Endodermal cell (in vitro differentiated cells): ENCODE results near the gene PLA1A. TPM values are rescaled to one million over a fixed set of nuclear protein-coding genes. Genes with fewer than 3 reads are reported as not detected.

Source experiments
- DNase-seq: peaks from one replicate; pipeline ENCODE4 v3.0.0-alpha.2; 2017
- H3K27ac ChIP-seq: 2 replicates; pipeline ENCODE4 v1.5.1; 2013; ENCODE audit warnings: mild to moderate bottlenecking, low read depth, low read length, moderate library complexity
- H3K27me3 ChIP-seq: 2 replicates; pipeline ENCODE4 v1.6.1; 2013; ENCODE audit warnings: mild to moderate bottlenecking, low read length, moderate library complexity; ENCODE audit not compliant: insufficient read depth, control insufficient read depth, poor library complexity, severe bottlenecking
- H3K36me3 ChIP-seq: 2 replicates; pipeline ENCODE4 v1.7.0; 2013; ENCODE audit warnings: mild to moderate bottlenecking, low read length, moderate library complexity; ENCODE audit not compliant: control insufficient read depth, insufficient read depth
- H3K4me1 ChIP-seq: one replicate; pipeline ENCODE4 v1.7.0; 2013; ENCODE audit warnings: low read length; ENCODE audit not compliant: control insufficient read depth, insufficient read depth
- H3K4me3 ChIP-seq: 2 replicates; pipeline ENCODE4 v1.5.1; 2013; ENCODE audit warnings: mild to moderate bottlenecking, low read length, moderate library complexity
- H3K9ac ChIP-seq: 2 replicates; pipeline ENCODE4 v1.6.1; 2013; ENCODE audit warnings: mild to moderate bottlenecking, low read length, moderate library complexity; ENCODE audit not compliant: poor library complexity, severe bottlenecking; ENCODE audit errors: extremely low read depth
- H3K9me3 ChIP-seq: 2 replicates; pipeline ENCODE4 v1.6.1; 2013; ENCODE audit warnings: mild to moderate bottlenecking, low read length, moderate library complexity; ENCODE audit not compliant: control insufficient read depth
- H3K27ac Mint-ChIP-seq: 2 replicates; pipeline ENCODE4 v1.8.0; 2020; ENCODE audit warnings: mixed read lengths
- H3K27me3 Mint-ChIP-seq: 2 replicates; pipeline ENCODE4 v1.8.0; 2021; ENCODE audit warnings: mild to moderate bottlenecking, mixed read lengths; ENCODE audit not compliant: insufficient read depth
- H3K36me3 Mint-ChIP-seq: 2 replicates; pipeline ENCODE4 v1.8.0; 2020; ENCODE audit warnings: low read depth, mixed read lengths
- H3K4me1 Mint-ChIP-seq: 2 replicates; pipeline ENCODE4 v1.8.0; 2020; ENCODE audit warnings: mixed read lengths
- H3K4me3 Mint-ChIP-seq: 2 replicates; pipeline ENCODE4 v1.8.0; 2020; ENCODE audit warnings: mild to moderate bottlenecking, moderate library complexity, mixed read lengths
- H3K9me3 Mint-ChIP-seq: 2 replicates; pipeline ENCODE4 v1.8.0; 2020; ENCODE audit warnings: mild to moderate bottlenecking, mixed read lengths
- WGBS, 2 experiments: methylation state at CpG; one replicate each; pipeline versions ENCODE4 v1.1.5 to v1.1.7; 2013; ENCODE audit warnings: missing lambda C conversion rate in 2 of 2, mixed read lengths in 1 of 2; ENCODE audit not compliant: insufficient coverage in 1 of 2, insufficient read length in 1 of 2; 5-methylcytosine and 5-hydroxymethylcytosine counted together
- total RNA-seq, 2 donors: library from RNA; stranded (reverse); fragmentation: NEBNext Ultra II Directional in 1 of 2; extraction: Animal tissue kit (Norgen Biotek cat#: 25700) in 1 of 2; gene quantifications; 2 replicates in 1 of 2; 3 replicates in 1 of 2; pipeline ENCODE4 v1.2.1, GENCODE V29; 2021
- TF ChIP-seq, protein P1 (sequence below): fragments of 200-600 bp; sonication (generic); conservative IDR thresholded peaks from 2 replicates; pipeline ENCODE4 v1.5.0; 2021; ENCODE audit warnings: antibody characterized with exemption, mild to moderate bottlenecking

PLA1A gene
- total RNA-seq, 2 donors from 2014 or later: 2.4 to 5.3 TPM

DNA sequence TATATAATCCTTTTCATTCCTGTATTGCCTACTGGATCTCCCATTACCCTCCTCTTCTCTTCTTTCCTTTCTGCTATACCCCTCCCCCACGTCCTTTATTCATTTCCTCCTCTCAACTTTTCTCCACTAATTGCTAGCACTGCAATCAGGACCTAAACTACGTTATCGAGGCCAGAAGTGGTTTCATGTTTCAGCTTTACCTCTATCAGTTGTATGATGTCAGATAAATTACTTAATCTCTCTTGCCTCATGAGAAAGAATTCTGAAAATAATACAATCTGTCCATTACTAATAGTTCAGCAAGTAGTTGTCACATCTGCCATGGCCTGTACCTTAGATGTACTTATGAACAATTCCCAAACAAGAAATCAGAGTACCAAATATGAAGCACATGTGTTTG is 52.1 kb downstream of the PLA1A start:
- Histone ChIP-seq H3K9ac (no peak overlapping the region), H3K9me3 (no peaks in the 10 kb centered on the region), H3K4me3 (no peak overlapping the region), H3K36me3 (no peaks in the 10 kb centered on the region), H3K4me1 (no peaks in the 10 kb centered on the region), H3K27me3 (no peaks in the 10 kb centered on the region), H3K27ac (no peak overlapping the region)
- H3K4me3 Mint-ChIP-seq: no peak overlapping the region
- no peak overlapping the region for H3K27ac Mint-ChIP-seq
- WGBS, 2 experiments: 81 to 88% methylated on average over 3 of the region's 3 CpGs
- H3K36me3 Mint-ChIP-seq: no peaks in the 10 kb centered on the region
- TF ChIP-seq, protein P1, sequence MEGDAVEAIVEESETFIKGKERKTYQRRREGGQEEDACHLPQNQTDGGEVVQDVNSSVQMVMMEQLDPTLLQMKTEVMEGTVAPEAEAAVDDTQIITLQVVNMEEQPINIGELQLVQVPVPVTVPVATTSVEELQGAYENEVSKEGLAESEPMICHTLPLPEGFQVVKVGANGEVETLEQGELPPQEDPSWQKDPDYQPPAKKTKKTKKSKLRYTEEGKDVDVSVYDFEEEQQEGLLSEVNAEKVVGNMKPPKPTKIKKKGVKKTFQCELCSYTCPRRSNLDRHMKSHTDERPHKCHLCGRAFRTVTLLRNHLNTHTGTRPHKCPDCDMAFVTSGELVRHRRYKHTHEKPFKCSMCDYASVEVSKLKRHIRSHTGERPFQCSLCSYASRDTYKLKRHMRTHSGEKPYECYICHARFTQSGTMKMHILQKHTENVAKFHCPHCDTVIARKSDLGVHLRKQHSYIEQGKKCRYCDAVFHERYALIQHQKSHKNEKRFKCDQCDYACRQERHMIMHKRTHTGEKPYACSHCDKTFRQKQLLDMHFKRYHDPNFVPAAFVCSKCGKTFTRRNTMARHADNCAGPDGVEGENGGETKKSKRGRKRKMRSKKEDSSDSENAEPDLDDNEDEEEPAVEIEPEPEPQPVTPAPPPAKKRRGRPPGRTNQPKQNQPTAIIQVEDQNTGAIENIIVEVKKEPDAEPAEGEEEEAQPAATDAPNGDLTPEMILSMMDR: no peak
- peaks cover 8% of the 10 kb centered on the region for H3K4me1 Mint-ChIP-seq
- H3K9me3 Mint-ChIP-seq: no peaks in the 10 kb centered on the region
- no peak for DNase-seq
- no peaks in the 10 kb centered on the region for H3K27me3 Mint-ChIP-seq

DNA sequence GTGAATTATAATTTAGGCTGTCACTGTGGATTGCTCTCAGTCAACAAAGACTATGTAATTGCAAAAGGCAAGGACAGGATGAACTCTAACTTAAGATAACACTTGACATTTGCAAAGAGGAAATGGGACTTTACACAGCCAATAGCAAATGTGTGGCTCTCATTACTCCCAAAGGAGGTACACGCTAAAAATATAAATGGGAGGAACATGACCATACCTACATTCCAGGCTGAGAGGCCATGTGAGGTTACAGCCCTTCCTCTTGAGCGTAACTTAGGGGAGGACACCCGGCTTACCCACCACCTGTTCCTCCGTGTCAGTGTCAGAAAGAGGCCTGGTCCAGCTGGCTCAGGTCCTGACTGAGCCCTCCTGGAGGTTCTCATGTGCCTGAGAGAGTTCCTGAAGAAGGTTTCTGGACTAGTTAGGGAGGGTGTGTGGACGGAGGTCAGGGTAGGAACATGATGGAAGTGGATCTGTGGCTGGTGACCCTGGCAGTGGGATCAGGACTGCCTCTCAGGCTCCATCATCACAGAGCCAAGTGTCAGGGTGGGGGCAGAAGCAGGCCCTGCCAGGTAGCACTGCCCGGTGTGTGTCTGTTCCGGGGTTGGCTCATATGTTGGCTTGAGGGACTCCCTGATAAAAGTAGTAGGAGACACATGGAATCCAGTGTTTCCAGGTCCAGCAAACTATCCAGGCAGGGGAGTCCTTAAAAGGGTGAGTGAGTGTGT is 54.8 kb downstream of the PLA1A start:
- no peak overlapping the region for H3K27ac Mint-ChIP-seq
- H3K27me3 ChIP-seq: no peaks in the 10 kb centered on the region
- TF ChIP-seq, protein P1: no peak
- H3K4me3 Mint-ChIP-seq: no peak overlapping the region
- peaks cover 5% of the 10 kb centered on the region for H3K4me1 Mint-ChIP-seq
- no peak overlapping the region for H3K4me3 ChIP-seq
- no peak overlapping the region for H3K9ac ChIP-seq
- WGBS, 2 experiments: 90 to 100% methylated on average over 1 to 7 of the region's 7 CpGs
- H3K27me3 Mint-ChIP-seq: no peaks in the 10 kb centered on the region
- H3K9me3 Mint-ChIP-seq: no peaks in the 10 kb centered on the region
- DNase-seq: no peak
- no peak overlapping the region for H3K27ac ChIP-seq
- no peaks in the 10 kb centered on the region for H3K36me3 ChIP-seq
- no peaks in the 10 kb centered on the region for H3K4me1 ChIP-seq
- no peaks in the 10 kb centered on the region for H3K36me3 Mint-ChIP-seq
- no peaks in the 10 kb centered on the region for H3K9me3 ChIP-seq

DNA sequence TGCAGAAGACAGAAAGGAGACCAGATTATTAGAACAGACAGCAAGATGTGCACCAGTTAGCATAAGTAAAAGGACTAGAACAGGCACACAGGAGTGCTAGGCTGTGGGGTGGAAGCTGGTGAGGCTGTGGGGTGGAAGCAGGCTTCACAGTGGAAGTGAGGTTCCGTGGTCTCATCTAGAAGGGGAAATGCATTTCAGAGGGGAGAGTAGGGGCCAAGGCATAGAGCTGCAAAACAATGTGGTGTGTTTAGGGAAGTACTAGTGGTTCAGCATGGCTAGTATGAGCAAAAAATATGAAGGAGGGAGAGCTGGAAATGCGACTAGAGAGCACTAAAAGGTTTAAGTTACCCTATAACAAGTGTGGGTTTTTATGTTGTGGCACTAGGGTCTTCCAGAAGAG is 56.2 kb downstream of the PLA1A start:
- no peaks in the 10 kb centered on the region for H3K36me3 ChIP-seq
- no peaks in the 10 kb centered on the region for H3K4me1 ChIP-seq
- 45 to 100% methylated on average over 1 to 2 of the region's 2 CpGs for WGBS, 2 experiments
- H3K27me3 ChIP-seq: no peaks in the 10 kb centered on the region
- Mint-ChIP-seq H3K9me3 (no peaks in the 10 kb centered on the region), H3K4me1 (peaks cover 2% of the 10 kb centered on the region), H3K4me3 (no peak overlapping the region), H3K36me3 (no peaks in the 10 kb centered on the region), H3K27ac (no peak overlapping the region), H3K27me3 (no peaks in the 10 kb centered on the region)
- no peak overlapping the region for H3K27ac ChIP-seq
- no peak overlapping the region for H3K4me3 ChIP-seq
- DNase-seq: no peak
- H3K9ac ChIP-seq: no peak overlapping the region
- no peaks in the 10 kb centered on the region for H3K9me3 ChIP-seq
- TF ChIP-seq, protein P1: no peak
